MM.1S (cell line): Measurements from ENCODE around the gene GFOD1.

Experiments
- DNase-seq: peaks from one replicate; pipeline ENCODE4 v3.0.0-alpha.2; 2015
- H2AFZ ChIP-seq: fragments of 300-600 bp; sonication (generic); 2 replicates; pipeline ENCODE4 v1.6.0; 2016; ENCODE audit warnings: antibody characterized with exemption, low read length
- H3F3A ChIP-seq: fragments of 300-600 bp; sonication (generic); 2 replicates; pipeline ENCODE4 v1.6.1; 2016; ENCODE audit warnings: mild to moderate bottlenecking, antibody characterized with exemption, low read length, moderate library complexity, mixed read lengths; ENCODE audit not compliant: insufficient read depth
- H3K27ac ChIP-seq: fragments of 300-600 bp; sonication (generic); 2 replicates; pipeline ENCODE4 v1.5.1; 2016; ENCODE audit warnings: mild to moderate bottlenecking, low read length
- H3K27me3 ChIP-seq: fragments of 300-600 bp; sonication (generic); replicated peaks from 2 replicates; pipeline ENCODE4 v1.6.0; 2016; ENCODE audit warnings: low read length; ENCODE audit not compliant: insufficient read depth
- H3K36me3 ChIP-seq: fragments of 300-600 bp; sonication (generic); replicated peaks from 2 replicates; pipeline ENCODE4 v1.6.1; 2016; ENCODE audit warnings: mild to moderate bottlenecking, low read length, mixed read lengths; ENCODE audit not compliant: insufficient read depth
- H3K4me1 ChIP-seq: fragments of 300-600 bp; sonication (generic); 2 replicates; pipeline ENCODE4 v1.6.1; 2016; ENCODE audit warnings: low read length, mixed read lengths
- H3K4me2 ChIP-seq: fragments of 300-600 bp; sonication (generic); 2 replicates; pipeline ENCODE4 v1.6.0; 2016; ENCODE audit warnings: low read depth, low read length
- H3K4me3 ChIP-seq: fragments of 300-600 bp; sonication (generic); 2 replicates; pipeline ENCODE4 v1.5.1; 2016; ENCODE audit warnings: low read length, mixed read lengths
- H3K79me2 ChIP-seq: fragments of 300-600 bp; sonication (generic); 2 replicates; pipeline ENCODE4 v1.6.1; 2016; ENCODE audit warnings: mixed run types, low read length, mixed read lengths
- H3K9ac ChIP-seq: fragments of 300-600 bp; sonication (generic); 2 replicates; pipeline ENCODE4 v1.6.1; 2016; ENCODE audit warnings: low read length, mixed read lengths
- H3K9me2 ChIP-seq: fragments of 300-600 bp; sonication (generic); replicated peaks from 2 replicates; pipeline ENCODE4 v1.6.1; 2016; ENCODE audit warnings: mild to moderate bottlenecking, low read length, mixed read lengths; ENCODE audit not compliant: insufficient read depth
- H3K9me3 ChIP-seq: fragments of 300-600 bp; sonication (generic); replicated peaks from 2 replicates; pipeline ENCODE4 v1.6.1; 2016; ENCODE audit warnings: mild to moderate bottlenecking, low read length, mixed read lengths; ENCODE audit not compliant: insufficient read depth
- H4K20me1 ChIP-seq: fragments of 300-600 bp; sonication (generic); 2 replicates; pipeline ENCODE4 v1.6.1; 2016; ENCODE audit warnings: mild to moderate bottlenecking, low read length, moderate library complexity, mixed read lengths; ENCODE audit not compliant: insufficient read depth
- EZH2 ChIP-seq: fragments of 300-600 bp; sonication (generic); optimal IDR thresholded peaks from 2 replicates; pipeline ENCODE3; 2017; ENCODE audit warnings: low read depth, mild to moderate bottlenecking, antibody characterized with exemption, low read length, mixed read lengths
- EZH2phosphoT487 ChIP-seq: fragments of 300-600 bp; sonication (generic); IDR thresholded peaks from 2 replicates; pipeline ENCODE4 v1.6.1; 2018; ENCODE audit warnings: antibody characterized with exemption, low read length
- TF ChIP-seq, protein P1 (sequence below): fragments of 300-600 bp; sonication (generic); IDR thresholded peaks from 2 replicates; pipeline ENCODE4 v1.5.1; 2016; ENCODE audit warnings: antibody characterized with exemption, low read length, mixed read lengths

Gene GFOD1

DNA sequence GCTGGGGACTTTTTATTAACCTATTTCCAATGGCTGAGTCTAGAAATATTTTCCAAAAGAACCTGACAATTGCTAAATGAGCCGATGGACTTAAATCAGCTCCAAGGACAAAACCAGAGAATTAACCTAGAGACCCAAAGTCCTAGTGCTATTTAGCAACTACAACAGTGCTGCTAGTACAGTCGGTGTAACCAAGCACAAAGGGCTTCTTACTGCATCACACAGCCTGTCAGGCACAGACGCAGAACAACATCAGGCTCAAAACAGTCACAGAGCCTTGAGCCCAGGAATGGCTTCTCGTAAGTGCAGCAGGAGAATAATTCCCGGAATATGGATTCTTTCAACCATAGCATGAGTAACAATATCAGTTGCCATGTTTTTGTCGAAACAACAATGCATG lies 70.0 kb downstream of the GFOD1 start:
- H3K4me2 ChIP-seq: no peak overlapping the region
- TF ChIP-seq, protein P1, sequence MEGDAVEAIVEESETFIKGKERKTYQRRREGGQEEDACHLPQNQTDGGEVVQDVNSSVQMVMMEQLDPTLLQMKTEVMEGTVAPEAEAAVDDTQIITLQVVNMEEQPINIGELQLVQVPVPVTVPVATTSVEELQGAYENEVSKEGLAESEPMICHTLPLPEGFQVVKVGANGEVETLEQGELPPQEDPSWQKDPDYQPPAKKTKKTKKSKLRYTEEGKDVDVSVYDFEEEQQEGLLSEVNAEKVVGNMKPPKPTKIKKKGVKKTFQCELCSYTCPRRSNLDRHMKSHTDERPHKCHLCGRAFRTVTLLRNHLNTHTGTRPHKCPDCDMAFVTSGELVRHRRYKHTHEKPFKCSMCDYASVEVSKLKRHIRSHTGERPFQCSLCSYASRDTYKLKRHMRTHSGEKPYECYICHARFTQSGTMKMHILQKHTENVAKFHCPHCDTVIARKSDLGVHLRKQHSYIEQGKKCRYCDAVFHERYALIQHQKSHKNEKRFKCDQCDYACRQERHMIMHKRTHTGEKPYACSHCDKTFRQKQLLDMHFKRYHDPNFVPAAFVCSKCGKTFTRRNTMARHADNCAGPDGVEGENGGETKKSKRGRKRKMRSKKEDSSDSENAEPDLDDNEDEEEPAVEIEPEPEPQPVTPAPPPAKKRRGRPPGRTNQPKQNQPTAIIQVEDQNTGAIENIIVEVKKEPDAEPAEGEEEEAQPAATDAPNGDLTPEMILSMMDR: no peak
- no peak for TF ChIP-seq EZH2phosphoT487
- no peak for TF ChIP-seq EZH2
- no peaks in the 10 kb centered on the region for H3K36me3 ChIP-seq
- no peak overlapping the region for H2AFZ ChIP-seq
- no peaks in the 10 kb centered on the region for H3K4me1 ChIP-seq
- H4K20me1 ChIP-seq: no peaks in the 10 kb centered on the region
- H3K9me2 ChIP-seq: no peaks in the 10 kb centered on the region
- H3K4me3 ChIP-seq: no peak overlapping the region
- H3K27me3 ChIP-seq: no peaks in the 10 kb centered on the region
- no peaks in the 10 kb centered on the region for H3F3A ChIP-seq
- no peak overlapping the region for H3K9ac ChIP-seq
- no peak overlapping the region for H3K27ac ChIP-seq
- no peaks in the 10 kb centered on the region for H3K9me3 ChIP-seq
- no peaks in the 10 kb centered on the region for H3K79me2 ChIP-seq
- no peak for DNase-seq

DNA sequence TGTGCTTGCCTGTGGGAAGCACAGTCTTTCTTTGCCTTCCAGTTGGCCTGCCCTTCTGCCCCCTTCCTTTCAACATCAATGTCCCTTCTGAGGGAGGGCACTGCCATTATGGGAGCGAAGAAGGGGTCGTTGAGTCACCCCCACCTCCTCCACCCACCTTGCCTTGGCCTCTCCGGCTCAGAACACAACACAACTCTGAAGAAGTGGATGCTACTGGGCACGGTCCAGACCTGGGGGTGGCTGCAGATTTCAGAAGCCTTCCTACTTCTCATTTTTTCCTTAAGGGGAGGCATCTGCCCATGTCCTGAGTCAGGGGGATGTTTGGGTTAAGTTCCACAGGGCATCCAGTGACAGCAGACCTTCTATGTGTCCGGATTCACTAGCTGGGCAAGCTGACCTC lies 72.1 kb downstream of the GFOD1 start:
- Histone ChIP-seq H3K4me1 (no peaks in the 10 kb centered on the region), H3K9ac (no peak overlapping the region), H3K27ac (no peak overlapping the region), H3K36me3 (no peaks in the 10 kb centered on the region), H3K27me3 (no peaks in the 10 kb centered on the region), H3K9me3 (no peaks in the 10 kb centered on the region), H3K4me2 (no peak overlapping the region), H3K4me3 (no peak overlapping the region), H3K9me2 (no peaks in the 10 kb centered on the region), H4K20me1 (no peaks in the 10 kb centered on the region), H2AFZ (no peak overlapping the region), H3F3A (no peaks in the 10 kb centered on the region), H3K79me2 (no peaks in the 10 kb centered on the region)
- DNase-seq: no peak
- TF ChIP-seq EZH2 (no peak), EZH2phosphoT487 (no peak)
- TF ChIP-seq, protein P1: no peak

DNA sequence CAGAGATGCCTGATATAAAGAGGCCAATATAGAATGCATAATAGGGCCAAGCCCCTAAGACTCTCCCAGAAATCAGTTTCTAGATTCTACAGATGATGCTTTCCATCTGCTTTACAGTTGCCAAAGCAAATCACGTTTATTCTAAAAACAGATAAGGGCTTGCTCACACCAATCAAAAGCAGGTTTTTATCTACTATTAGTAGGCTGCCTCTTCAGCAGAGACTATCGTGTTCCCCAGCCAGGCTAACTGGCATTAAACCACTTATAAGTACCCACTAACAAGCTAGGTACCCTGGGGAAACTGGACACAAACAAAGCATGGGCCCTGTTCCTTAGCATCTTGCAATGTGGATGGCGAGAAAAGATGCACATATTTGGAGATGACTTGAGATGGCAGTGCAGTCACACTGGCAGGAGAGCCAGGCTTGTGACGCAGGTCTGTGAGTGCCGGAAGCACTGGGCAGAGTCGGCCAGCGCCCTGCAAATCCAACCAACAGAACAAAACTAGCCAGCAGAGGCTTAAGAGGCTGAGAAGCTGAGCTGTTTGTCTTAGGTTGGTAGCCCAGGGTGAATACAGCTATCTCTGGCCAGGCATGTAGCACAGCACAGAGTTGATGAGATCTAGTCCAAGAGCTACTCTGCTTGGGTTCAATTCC lies 73.4 kb downstream of the GFOD1 start:
- Histone ChIP-seq H3K9me3 (no peaks in the 10 kb centered on the region), H3F3A (no peaks in the 10 kb centered on the region), H3K27me3 (no peaks in the 10 kb centered on the region), H3K79me2 (no peaks in the 10 kb centered on the region), H4K20me1 (no peaks in the 10 kb centered on the region), H3K9me2 (no peaks in the 10 kb centered on the region), H3K9ac (no peak overlapping the region), H3K4me2 (no peak overlapping the region), H3K36me3 (no peaks in the 10 kb centered on the region), H2AFZ (no peak overlapping the region), H3K4me3 (no peak overlapping the region), H3K4me1 (no peaks in the 10 kb centered on the region), H3K27ac (no peak overlapping the region)
- no peak for DNase-seq
- TF ChIP-seq, protein P1: no peak
- TF ChIP-seq EZH2 (no peak), EZH2phosphoT487 (no peak)
